ENCODE measurements around the gene PDE6A. TPM values are rescaled to one million over a fixed set of nuclear protein-coding genes. Genes with fewer than 3 reads are reported as not detected.

Gene PDE6A
- total RNA-seq, 1 donor from 2014 or later = 0.07 TPM

- no peak for DNase-seq (ENCODE audit: low spot score, unreplicated experiment)
- Mint-ChIP-seq H3K27me3 (no peaks in the 10 kb centered on the region), H3K27ac (peak overlapping the region; percentile 75), H3K4me1 (ENCODE audit: low read depth) (peaks cover 39% of the 10 kb centered on the region), H3K4me3 (ENCODE audit: low read depth) (no peak overlapping the region), H3K9me3 (ENCODE audit: low read depth) (no peaks in the 10 kb centered on the region), H3K36me3 (ENCODE audit: insufficient read depth) (no peaks in the 10 kb centered on the region)
- TF ChIP-seq, protein P1, sequence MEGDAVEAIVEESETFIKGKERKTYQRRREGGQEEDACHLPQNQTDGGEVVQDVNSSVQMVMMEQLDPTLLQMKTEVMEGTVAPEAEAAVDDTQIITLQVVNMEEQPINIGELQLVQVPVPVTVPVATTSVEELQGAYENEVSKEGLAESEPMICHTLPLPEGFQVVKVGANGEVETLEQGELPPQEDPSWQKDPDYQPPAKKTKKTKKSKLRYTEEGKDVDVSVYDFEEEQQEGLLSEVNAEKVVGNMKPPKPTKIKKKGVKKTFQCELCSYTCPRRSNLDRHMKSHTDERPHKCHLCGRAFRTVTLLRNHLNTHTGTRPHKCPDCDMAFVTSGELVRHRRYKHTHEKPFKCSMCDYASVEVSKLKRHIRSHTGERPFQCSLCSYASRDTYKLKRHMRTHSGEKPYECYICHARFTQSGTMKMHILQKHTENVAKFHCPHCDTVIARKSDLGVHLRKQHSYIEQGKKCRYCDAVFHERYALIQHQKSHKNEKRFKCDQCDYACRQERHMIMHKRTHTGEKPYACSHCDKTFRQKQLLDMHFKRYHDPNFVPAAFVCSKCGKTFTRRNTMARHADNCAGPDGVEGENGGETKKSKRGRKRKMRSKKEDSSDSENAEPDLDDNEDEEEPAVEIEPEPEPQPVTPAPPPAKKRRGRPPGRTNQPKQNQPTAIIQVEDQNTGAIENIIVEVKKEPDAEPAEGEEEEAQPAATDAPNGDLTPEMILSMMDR (IDR thresholded peaks at IDR 0.05; ENCODE audit: unreplicated experiment) = no peak
These were observed 2.8 kb downstream of the PDE6A start for GRCh38 chr5:149941795-149942194.

DNA sequence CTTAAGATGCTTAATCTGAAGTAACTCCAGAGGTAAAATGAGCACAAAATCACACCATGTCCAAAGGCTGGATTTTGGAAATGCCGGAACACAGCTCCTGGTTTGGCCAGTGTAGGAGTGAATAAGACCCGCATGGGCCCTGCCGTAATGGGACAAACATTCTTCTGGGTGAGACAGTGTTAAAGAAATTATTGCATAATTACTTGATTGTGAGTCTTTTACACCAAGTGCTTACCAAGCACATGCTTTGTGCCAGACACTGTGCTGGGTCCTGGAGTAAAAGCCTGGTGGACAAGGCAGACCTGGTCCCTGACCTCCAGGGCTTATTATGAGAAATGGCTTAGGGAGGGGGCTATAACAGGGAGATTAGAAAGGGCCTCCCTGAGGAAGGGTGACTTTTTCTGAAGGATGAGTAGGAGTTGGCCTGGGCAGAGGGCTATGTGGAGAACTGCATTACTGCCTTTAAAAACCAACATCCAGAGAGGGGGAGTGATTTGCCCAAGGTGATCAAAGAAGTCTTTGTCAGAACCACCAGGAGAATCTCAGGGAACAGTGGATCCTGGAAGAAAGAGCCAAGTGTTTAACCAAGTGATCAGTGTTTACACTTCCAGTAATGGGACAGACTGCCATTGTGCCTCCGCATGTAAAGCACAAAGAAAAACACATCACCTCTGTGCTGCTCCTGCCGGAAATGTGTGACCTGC lies 3.5 kb downstream of the PDE6A start:
- Mint-ChIP-seq H3K36me3 (ENCODE audit: insufficient read depth) (no peaks in the 10 kb centered on the region), H3K27ac (peak overlapping the region; percentile 75), H3K9me3 (ENCODE audit: low read depth) (no peaks in the 10 kb centered on the region), H3K27me3 (no peaks in the 10 kb centered on the region), H3K4me3 (ENCODE audit: low read depth) (no peak overlapping the region), H3K4me1 (ENCODE audit: low read depth) (peaks cover 39% of the 10 kb centered on the region)
- DNase-seq (ENCODE audit: low spot score, unreplicated experiment) = no peak
- TF ChIP-seq, protein P1 (IDR thresholded peaks at IDR 0.05; ENCODE audit: unreplicated experiment) = no peak

GRCh38 chr5:149940077-149940574 lies 4.5 kb downstream of the PDE6A start:
- peaks cover 41% of the 10 kb centered on the region for H3K4me1 Mint-ChIP-seq (ENCODE audit: low read depth)
- TF ChIP-seq, protein P1 (IDR thresholded peaks at IDR 0.05; ENCODE audit: unreplicated experiment) = no peak
- no peaks in the 10 kb centered on the region for H3K9me3 Mint-ChIP-seq (ENCODE audit: low read depth)
- H3K27ac Mint-ChIP-seq = peak overlapping the region; percentile 68
- H3K4me3 Mint-ChIP-seq (ENCODE audit: low read depth) = no peak overlapping the region
- DNase-seq (ENCODE audit: low spot score, unreplicated experiment) = no peak
- no peaks in the 10 kb centered on the region for H3K36me3 Mint-ChIP-seq (ENCODE audit: insufficient read depth)
- no peaks in the 10 kb centered on the region for H3K27me3 Mint-ChIP-seq

GRCh38 chr5:149939546-149939945 lies 5.0 kb downstream of the PDE6A start:
- peaks cover 41% of the 10 kb centered on the region for H3K4me1 Mint-ChIP-seq (ENCODE audit: low read depth)
- TF ChIP-seq, protein P1 (IDR thresholded peaks at IDR 0.05; ENCODE audit: unreplicated experiment) = no peak
- H3K27ac Mint-ChIP-seq = no peak overlapping the region
- no peaks in the 10 kb centered on the region for H3K27me3 Mint-ChIP-seq
- no peaks in the 10 kb centered on the region for H3K36me3 Mint-ChIP-seq (ENCODE audit: insufficient read depth)
- H3K9me3 Mint-ChIP-seq (ENCODE audit: low read depth) = no peaks in the 10 kb centered on the region
- DNase-seq (ENCODE audit: low spot score, unreplicated experiment) = no peak
- no peak overlapping the region for H3K4me3 Mint-ChIP-seq (ENCODE audit: low read depth)

DNA sequence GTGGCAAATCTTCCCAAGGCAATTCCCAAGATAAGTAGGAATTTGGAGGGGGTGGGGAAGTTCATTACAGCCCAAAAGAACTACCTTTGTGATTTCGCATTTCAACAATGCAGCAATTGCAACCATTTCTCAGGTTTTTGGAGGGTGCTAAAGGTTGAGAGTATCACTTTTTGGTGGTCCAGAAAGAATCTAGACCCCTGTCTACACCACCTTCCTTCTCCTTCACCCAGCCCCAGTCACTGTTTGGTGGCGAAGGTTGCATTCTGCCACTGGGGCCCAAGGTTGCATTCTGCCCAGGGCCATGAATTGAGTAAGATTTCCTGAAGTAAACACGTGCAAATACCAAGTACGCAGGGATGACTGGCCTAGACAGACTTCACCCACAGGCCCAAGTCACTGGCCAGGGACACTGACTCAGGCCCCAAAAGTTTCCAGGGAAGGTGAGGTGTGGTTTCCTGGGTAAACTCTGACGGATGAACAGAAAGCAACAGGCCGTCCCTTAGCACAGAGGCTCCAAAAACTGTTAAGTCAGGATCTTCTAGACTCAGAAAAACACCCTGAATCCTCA lies 5.7 kb downstream of the PDE6A start:
- peaks cover 41% of the 10 kb centered on the region for H3K4me1 Mint-ChIP-seq (ENCODE audit: low read depth)
- no peaks in the 10 kb centered on the region for H3K9me3 Mint-ChIP-seq (ENCODE audit: low read depth)
- H3K27me3 Mint-ChIP-seq = no peaks in the 10 kb centered on the region
- H3K36me3 Mint-ChIP-seq (ENCODE audit: insufficient read depth) = no peaks in the 10 kb centered on the region
- no peak overlapping the region for H3K27ac Mint-ChIP-seq
- no peak for DNase-seq (ENCODE audit: low spot score, unreplicated experiment)
- TF ChIP-seq, protein P1 (IDR thresholded peaks at IDR 0.05; ENCODE audit: unreplicated experiment) = no peak
- H3K4me3 Mint-ChIP-seq (ENCODE audit: low read depth) = no peak overlapping the region
